ENCODE data around the gene DCLRE1A.

Gene DCLRE1A

DNA sequence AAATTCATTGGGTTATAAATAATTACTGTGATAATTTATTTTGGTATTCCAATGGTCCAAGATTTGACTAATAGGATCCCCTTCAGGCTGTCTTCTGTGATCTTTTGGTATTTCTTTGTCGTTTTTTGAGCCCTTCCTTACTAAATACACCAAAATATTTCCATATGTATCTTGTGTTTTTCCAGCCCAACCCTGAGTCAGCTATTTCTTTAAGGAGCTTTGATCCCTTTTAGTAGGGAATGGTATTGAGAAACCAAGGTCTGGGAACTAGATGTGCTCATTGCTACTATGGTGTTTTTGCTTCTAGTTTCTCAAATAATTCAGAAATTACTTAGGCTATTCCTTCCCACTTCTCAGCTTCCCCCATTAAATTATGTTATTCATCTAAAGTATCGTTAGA lies 15.9 kb upstream of the DCLRE1A start:
- Mint-ChIP-seq H3K4me3 (no peak overlapping the region), H3K9me3 (peaks cover 0 to 8% of the 10 kb centered on the region in 2 donors), H3K27ac (no peak overlapping the region), H3K4me1 (peaks cover 4% of the 10 kb centered on the region), H3K27me3 (no peaks in the 10 kb centered on the region)
- DNase-seq, result no peak
- ATAC-seq, result no peak

DNA sequence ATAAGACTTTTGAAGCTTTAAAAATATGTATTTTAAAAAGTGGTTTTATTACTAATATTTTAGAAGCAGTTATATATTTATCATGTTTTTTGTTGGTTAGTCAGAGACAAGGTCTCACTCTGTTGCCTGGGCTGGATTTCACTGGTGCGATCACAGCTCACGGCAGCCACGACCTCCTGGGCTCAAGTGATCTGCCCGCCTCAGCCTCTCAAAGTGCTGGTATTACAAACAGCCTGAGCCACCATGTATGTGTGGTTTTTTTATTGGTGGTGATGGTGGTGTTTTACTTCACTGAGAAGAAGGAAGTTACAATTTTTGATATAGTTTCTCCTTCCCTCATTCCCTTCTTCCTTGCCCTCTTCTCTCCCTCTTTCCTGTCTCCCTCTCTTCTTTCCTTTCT lies 14.0 kb upstream of the DCLRE1A start:
- Mint-ChIP-seq H3K4me1 (no peaks in the 10 kb centered on the region), H3K27ac (peak overlapping the region in 1 of 2 donors; percentile 2), H3K4me3 (no peak overlapping the region), H3K9me3 (peaks cover 4 to 8% of the 10 kb centered on the region in 2 donors), H3K27me3 (no peaks in the 10 kb centered on the region)
- ATAC-seq (no peak), DNase-seq (no peak)

DNA sequence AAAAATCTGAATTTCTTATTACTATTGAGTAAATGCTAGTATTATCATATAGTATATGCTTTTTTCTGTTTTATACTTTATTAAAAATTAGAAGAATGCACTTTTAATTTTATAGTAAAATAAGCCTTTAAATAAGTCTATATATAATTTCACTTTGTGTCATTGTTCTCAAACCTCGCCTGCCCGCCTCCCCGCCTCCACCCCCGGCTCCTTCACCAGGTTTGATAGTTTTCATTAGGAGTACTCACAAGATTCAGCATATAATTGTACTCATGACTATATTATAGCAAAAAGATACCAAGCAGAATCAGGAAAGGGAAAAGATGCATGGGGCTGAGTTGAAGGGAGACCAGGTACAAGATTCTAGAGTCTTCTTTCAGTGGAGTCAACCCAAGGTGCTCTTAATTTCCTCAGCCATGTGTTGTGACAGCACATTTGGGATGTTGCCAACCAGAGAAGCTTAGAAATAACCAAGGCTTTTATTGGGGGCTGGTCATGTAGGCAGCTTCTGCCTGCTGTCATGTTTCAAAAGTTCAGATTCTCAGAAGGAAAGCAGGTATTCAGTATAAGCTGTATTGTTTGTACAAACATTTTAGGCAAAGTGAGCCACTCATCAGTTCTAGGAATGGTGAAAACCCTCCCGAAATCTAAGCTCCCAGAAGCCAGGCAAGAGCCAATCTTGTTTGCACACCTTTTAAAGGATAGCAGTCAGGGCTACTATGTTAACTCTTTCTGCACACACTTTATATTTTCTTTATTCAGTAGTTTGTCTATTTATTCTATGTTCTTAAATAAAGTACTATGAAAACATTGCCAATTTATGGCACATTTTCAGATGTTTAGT lies 12.9 kb upstream of the DCLRE1A start:
- H3K9me3 Mint-ChIP-seq, result peaks cover 1 to 4% of the 10 kb centered on the region in 2 donors

DNA sequence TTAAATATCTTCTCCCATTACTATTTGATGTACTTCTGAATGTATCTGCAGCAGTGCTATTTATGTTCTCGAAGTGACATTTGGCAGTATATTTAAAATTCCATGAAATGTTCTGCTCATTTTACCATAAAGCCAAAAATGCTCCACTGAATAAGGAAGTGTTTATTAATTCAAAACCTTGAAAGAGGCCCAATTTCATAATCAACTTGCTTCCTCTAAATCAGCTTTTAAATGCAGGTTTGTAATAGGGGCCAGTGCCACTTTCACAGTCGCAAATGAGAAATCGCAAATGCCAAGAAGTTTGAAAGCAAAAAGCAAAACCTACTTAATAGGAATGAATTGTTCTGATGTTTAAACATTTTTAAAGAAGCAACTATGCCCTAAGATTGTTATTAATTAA lies 12.0 kb upstream of the DCLRE1A start:
- ATAC-seq (no peak), DNase-seq (no peak)
- H3K4me1 Mint-ChIP-seq, result no peaks in the 10 kb centered on the region
- no peak overlapping the region for H3K4me3 Mint-ChIP-seq
- H3K27ac Mint-ChIP-seq, result no peak overlapping the region
- H3K27me3 Mint-ChIP-seq, result no peaks in the 10 kb centered on the region
- H3K9me3 Mint-ChIP-seq, result peaks cover 0 to 10% of the 10 kb centered on the region in 2 donors

More for the DNA sequence above, 12.9 kb upstream of the DCLRE1A start:
- H3K27ac Mint-ChIP-seq, result no peak overlapping the region
- no peaks in the 10 kb centered on the region for H3K4me1 Mint-ChIP-seq
- DNase-seq, result no peak
- H3K27me3 Mint-ChIP-seq, result no peaks in the 10 kb centered on the region
- no peak overlapping the region for H3K4me3 Mint-ChIP-seq
- no peak for ATAC-seq

DNA sequence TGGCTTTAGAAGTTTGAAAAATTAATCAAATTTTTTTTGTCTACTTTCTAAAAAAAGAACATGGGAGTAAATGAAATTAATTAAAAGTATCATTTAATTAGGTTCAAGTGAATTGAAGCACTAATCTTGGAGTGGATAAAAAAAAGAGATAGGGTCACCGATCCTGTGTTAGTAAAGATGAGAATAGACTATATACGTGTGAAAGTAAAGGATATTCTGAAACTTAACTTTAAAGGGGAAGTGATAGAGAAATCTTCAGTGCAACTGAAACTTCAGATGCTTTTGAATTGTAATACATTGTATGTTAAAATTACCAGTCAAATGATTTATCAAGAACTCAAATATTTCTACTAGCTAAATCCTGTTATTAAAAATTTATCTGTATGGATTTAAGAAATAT lies 5.4 kb upstream of the DCLRE1A start:
- Mint-ChIP-seq H3K27ac (no peak overlapping the region), H3K9me3 (peaks cover 0 to 12% of the 10 kb centered on the region in 2 donors), H3K27me3 (no peaks in the 10 kb centered on the region), H3K4me3 (no peak overlapping the region), H3K4me1 (peaks cover 19% of the 10 kb centered on the region)
- DNase-seq (no peak), ATAC-seq (no peak)

DNA sequence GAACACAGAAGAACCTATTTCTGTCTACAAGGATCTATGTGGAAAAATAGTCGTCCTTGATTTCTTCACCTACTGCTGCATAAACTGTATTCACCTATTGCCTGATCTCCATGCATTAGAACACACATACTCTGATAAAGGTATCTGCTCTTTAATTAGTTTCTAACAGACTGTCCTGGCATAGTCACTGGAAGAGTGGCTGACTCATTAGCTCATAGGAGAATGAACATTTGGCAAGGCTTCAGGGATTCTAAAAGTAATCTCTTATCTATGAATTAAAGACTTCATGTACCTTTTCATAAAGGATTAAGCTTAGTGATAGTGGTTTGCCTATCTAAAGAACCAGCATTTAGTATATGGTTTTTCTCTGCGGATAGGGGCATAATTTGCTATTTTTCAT lies 4.7 kb upstream of the DCLRE1A start:
- Mint-ChIP-seq H3K4me3 (no peak overlapping the region), H3K27me3 (no peaks in the 10 kb centered on the region), H3K9me3 (peaks cover 0 to 8% of the 10 kb centered on the region in 2 donors), H3K4me1 (peaks cover 24% of the 10 kb centered on the region), H3K27ac (no peak overlapping the region)
- ATAC-seq (no peak), DNase-seq (no peak)

DNA sequence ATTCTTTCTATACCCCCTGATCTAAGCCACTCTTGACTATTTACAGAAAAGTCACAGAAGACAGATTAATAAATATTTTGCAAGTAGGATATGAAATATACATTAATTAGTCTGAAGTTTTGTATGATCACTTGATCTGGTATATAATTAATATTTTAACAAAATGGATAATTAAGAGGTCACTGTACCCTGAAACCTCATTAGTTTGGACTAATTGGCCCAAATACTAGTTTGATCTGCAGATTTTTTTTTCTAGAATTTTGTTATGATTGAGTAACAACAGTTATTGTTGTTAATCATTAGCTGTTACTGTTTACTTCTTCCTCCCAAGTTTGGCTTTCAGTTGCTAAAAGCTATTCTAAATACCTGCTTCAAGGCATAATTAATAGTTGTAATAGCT lies 3.3 kb upstream of the DCLRE1A start:
- ATAC-seq (no peak), DNase-seq (no peak)
- H3K27me3 Mint-ChIP-seq, result no peaks in the 10 kb centered on the region
- no peak overlapping the region for H3K4me3 Mint-ChIP-seq
- H3K27ac Mint-ChIP-seq, result no peak overlapping the region
- peaks cover 37% of the 10 kb centered on the region for H3K4me1 Mint-ChIP-seq
- peaks cover 0 to 8% of the 10 kb centered on the region in 2 donors for H3K9me3 Mint-ChIP-seq

DNA sequence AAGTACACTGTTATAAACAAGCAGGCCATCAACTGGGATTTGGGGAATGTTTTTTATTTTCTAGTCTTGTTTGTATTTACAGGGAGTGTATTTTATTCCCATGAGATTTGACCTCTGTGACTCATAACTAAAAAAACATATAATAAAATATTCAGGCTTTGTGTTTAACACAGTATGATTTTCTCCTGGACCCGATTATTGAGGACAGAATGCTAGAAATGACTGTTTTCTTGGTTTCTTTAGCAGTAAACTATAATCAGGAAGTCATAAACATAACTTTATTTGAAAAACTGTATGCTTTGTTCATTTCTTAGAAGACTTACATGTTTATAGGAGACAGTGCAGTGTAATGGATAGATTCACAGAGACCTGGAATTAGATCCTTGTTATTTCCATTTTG lies 2.7 kb upstream of the DCLRE1A start:
- H3K4me3 Mint-ChIP-seq, result peak overlapping the region in 1 of 2 donors; percentile 97
- no peak overlapping the region for H3K27ac Mint-ChIP-seq
- no peak for ATAC-seq
- H3K9me3 Mint-ChIP-seq, result peaks cover 0 to 8% of the 10 kb centered on the region in 2 donors
- peaks cover 43% of the 10 kb centered on the region for H3K4me1 Mint-ChIP-seq
- no peak for DNase-seq
- no peaks in the 10 kb centered on the region for H3K27me3 Mint-ChIP-seq

DNA sequence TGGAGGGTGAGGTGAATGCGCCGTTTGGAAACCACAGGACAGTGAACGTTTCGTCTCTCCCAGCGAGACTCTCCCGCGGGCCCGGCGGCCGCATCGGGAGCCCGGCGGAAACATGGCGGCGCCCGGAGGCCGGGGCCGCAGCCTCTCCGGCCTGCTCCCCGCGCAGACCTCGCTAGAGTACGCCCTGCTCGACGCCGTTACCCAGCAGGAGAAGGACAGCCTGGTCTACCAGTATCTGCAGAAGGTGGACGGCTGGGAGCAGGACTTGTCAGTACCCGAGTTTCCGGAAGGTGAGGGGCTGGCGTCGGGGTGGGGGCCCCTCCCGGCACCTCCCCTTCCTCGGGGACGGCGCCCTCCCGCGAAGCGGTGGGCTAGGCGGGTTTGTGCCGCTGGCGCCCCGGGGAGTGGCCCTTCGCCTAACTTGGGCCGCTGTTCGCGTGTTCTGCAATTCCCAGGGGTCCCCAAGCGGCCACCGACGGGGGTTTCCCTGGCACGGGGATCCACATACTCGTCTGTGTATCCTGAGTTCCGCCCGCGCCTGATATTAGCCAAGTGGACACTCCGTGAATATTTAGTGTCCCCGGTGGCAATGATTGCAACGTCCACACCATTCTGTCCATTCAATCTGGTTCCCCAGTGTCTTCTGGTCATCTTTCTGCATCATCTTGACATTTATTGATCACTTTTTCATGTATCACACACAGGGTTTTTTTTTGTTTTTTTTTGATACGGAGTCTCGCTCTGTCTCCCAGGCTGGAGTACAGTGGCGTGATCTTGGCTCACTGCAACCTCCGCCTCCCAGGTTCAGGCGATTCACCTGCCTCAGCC lies 1.1 kb upstream of the DCLRE1A start:
- Mint-ChIP-seq H3K27ac (peak overlapping the region; percentile 99), H3K4me3 (peak overlapping the region; percentile 97 to 98), H3K27me3 (no peaks in the 10 kb centered on the region), H3K9me3 (no peaks in the 10 kb centered on the region), H3K4me1 (peaks cover 47% of the 10 kb centered on the region)
- DNase-seq (peak; percentile 57 to 63), ATAC-seq (peak; percentile 64)

DNA sequence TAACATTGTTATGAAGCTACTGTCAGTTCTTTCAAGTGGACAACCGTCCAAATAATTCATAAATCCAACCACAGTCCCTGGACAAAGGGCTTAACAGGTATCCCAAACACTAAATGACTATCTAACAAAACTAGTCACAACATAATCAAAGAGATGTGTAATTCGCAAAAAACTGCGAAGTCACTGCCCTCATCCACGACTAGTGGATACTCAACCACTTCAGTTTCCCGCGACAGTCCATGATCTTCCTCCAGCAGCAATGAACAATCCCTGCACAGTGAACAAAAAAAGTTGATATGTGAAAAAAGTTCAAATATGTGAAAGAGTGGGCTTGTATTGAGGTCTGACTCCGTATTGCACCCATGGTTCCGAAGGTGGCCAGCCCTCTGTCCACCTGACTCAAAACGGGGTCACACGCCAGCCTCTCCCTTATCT lies 287 bp downstream of the DCLRE1A start:
- H3K27ac Mint-ChIP-seq, result peak overlapping the region; percentile 99
- DNase-seq (no peak), ATAC-seq (no peak)
- H3K27me3 Mint-ChIP-seq, result no peaks in the 10 kb centered on the region
- H3K9me3 Mint-ChIP-seq, result no peaks in the 10 kb centered on the region
- H3K4me1 Mint-ChIP-seq, result peaks cover 58% of the 10 kb centered on the region
- peak overlapping the region; percentile 97 to 98 for H3K4me3 Mint-ChIP-seq

DNA sequence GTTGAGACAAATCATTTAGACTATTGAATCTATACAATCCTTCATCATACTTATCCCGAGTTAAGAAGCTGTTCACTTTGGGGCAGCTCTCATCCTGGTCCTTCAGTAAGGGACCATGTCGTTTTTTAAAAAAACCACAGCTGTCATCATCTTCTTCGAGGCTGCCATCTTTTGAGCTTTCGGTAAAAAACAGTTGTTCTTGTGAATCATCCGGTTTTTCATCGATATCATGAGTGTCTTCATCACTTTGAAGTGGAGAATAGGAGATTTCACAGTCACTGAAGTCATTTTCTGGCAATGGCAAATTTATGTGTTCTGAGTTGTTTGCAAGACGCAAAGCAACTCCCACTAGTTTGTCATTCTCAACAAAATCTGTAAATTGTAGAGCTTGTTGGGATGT lies 3.9 kb downstream of the DCLRE1A start:
- peaks cover 41% of the 10 kb centered on the region for H3K4me1 Mint-ChIP-seq
- peak overlapping the region in 1 of 2 donors; percentile 59 for H3K4me3 Mint-ChIP-seq
- DNase-seq, result no peak
- ATAC-seq, result no peak
- H3K27ac Mint-ChIP-seq, result no peak overlapping the region
- H3K27me3 Mint-ChIP-seq, result no peaks in the 10 kb centered on the region
- no peaks in the 10 kb centered on the region for H3K9me3 Mint-ChIP-seq

DNA sequence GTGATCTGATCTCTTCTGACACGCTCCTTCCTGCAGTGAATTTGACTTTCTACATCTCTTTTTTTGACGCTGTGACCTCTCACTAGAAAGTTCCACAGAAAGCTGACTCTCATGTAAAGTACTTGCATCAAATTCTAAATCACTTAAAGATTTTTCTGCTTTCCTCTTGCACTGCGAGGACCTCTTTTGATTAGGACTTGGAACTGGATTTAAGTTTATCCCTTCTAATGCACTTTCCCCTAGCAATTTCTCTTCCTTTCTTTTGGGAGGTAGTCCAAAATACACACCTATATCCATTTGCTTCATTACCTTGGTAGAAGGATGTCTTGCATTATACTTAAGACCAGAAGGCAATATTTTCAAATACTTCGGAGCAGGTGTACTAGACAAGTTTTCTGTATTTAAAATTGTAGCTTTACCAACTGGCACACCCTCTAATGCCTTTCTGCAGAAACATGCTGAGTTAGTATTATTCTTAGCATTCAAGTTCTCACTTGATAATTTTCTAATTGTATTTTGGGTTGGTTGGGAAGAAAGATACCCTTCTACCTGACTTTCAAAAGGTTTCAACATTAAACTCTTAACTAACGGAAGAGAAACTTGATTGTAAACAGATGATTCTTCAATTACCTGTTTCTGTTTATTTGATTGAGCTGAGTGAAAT lies 4.6 kb downstream of the DCLRE1A start:
- H3K27me3 Mint-ChIP-seq, result no peaks in the 10 kb centered on the region
- no peak overlapping the region for H3K4me3 Mint-ChIP-seq
- H3K27ac Mint-ChIP-seq, result no peak overlapping the region
- H3K9me3 Mint-ChIP-seq, result no peaks in the 10 kb centered on the region
- peaks cover 41% of the 10 kb centered on the region for H3K4me1 Mint-ChIP-seq
- no peak for ATAC-seq
- DNase-seq, result no peak

DNA sequence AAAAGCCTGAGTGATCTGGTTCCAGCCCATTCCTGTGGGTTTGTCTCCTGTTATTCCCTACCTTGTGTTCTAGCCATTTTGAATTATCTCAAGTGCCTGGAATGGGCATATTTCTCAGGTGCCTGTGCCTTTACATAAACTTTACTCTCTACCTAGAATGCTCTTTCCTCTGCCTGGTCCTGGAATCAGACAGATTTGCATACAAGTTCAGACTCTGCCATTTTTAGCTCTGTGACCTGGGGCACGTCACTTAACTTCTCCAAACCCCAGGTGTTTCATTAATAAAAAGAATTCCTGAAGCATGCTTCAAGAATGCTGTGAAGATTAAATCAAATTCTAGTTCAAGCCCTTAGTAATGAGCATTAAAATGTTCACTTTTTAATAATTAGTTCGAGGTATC lies 7.8 kb downstream of the DCLRE1A start:
- no peaks in the 10 kb centered on the region for H3K27me3 Mint-ChIP-seq
- peaks cover 22% of the 10 kb centered on the region for H3K4me1 Mint-ChIP-seq
- H3K9me3 Mint-ChIP-seq, result no peaks in the 10 kb centered on the region
- ATAC-seq (no peak), DNase-seq (no peak)
- no peak overlapping the region for H3K4me3 Mint-ChIP-seq
- H3K27ac Mint-ChIP-seq, result no peak overlapping the region

DNA sequence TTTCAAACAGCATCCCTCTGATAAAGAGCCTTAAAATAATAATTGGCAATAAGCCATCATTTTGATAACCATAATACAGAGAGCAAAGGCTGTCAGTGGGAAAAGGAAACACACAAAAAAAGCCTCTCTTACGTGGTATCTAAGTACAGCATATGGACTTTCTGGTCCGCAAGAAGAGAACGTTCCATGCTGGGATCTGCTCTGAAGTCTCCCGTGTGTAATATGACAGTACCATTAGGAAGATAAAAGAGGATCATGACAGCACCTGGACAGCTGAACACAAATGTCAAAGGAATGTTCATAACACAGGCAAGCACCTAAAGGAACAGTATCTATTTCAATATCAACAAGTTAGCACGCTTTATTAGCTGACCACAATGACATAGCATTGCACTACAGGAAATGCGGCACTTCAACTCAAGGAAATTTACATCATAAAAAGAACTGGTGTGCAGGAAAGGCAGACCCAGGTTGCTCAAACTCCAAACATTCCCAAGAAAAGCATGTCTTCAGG lies 9.9 kb downstream of the DCLRE1A start:
- no peak for ATAC-seq
- Mint-ChIP-seq H3K27ac (no peak overlapping the region), H3K4me1 (peaks cover 11% of the 10 kb centered on the region), H3K4me3 (no peak overlapping the region), H3K9me3 (no peaks in the 10 kb centered on the region), H3K27me3 (no peaks in the 10 kb centered on the region)
- DNase-seq, result no peak

DNA sequence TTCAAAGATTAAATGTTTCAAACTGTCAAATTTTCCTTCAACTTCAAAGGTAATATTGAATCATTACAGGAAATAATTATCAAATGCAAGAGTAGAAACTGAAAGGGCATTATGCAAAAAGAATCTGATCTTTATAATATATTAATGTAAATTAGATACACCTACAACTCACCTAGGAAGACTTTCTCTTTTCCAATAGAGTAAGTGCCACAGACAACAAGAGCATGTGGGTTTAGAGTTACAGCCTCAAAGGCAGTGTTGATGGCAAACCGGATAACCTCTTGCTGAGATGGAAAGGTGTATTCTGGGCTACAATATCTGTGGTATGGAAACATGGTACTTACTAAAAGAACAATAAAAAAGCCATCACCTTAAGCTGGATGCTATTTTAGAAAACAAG lies 11.7 kb downstream of the DCLRE1A start:
- no peak overlapping the region for H3K27ac Mint-ChIP-seq
- H3K9me3 Mint-ChIP-seq, result no peaks in the 10 kb centered on the region
- H3K27me3 Mint-ChIP-seq, result no peaks in the 10 kb centered on the region
- ATAC-seq (no peak), DNase-seq (no peak)
- H3K4me3 Mint-ChIP-seq, result no peak overlapping the region
- H3K4me1 Mint-ChIP-seq, result peaks cover 4% of the 10 kb centered on the region
